GM18951 (cell line): ENCODE data around the gene AFTPH.

Experiments
- POLR2A ChIP-seq: IDR thresholded peaks from 4 replicates; pipeline ENCODE4 v1.6.1; 2011; ENCODE audit warnings: mild to moderate bottlenecking; ENCODE audit not compliant: insufficient read length, insufficient read depth; ENCODE audit errors: extremely low read depth
- in situ Hi-C: fragments of 300-500 bp; cut with MboI; formaldehyde crosslinking; loops from one replicate; pipeline ENCODE4 v1.12.0; 2022; ENCODE audit warnings: low sequenced_read_pairs, mixed read lengths, inconsistent platforms; ENCODE audit not compliant: unreplicated experiment

The AFTPH gene

GRCh38 chr2:64487256-64488049 lies 36.7 kb upstream of the AFTPH start:
- in situ Hi-C loops: loop anchor here (5.0 to 10.0 kb wide), 2 partner anchors 145 to 443 kb away; no protein-coding TSS in a partner anchor
- no peak for TF ChIP-seq POLR2A

- TF ChIP-seq POLR2A: no peak
- in situ Hi-C loops: loop anchor here (5.0 to 10.0 kb wide), 2 partner anchors 146 to 444 kb away; no protein-coding TSS in a partner anchor
Measured at GRCh38 chr2:64488050-64488974, 35.8 kb upstream of the AFTPH start.

GRCh38 chr2:64489081-64489751 lies 34.9 kb upstream of the AFTPH start:
- in situ Hi-C loops: loop anchor here (5.0 to 10.0 kb wide), 2 partner anchors 147 to 444 kb away; no protein-coding TSS in a partner anchor
- no peak for TF ChIP-seq POLR2A

GRCh38 chr2:64491426-64491825 lies 32.7 kb upstream of the AFTPH start:
- no peak for TF ChIP-seq POLR2A
- in situ Hi-C loops: no loop called here

- TF ChIP-seq POLR2A: no peak
- in situ Hi-C loops: no loop called here
Measured at GRCh38 chr2:64492272-64492671, 31.9 kb upstream of the AFTPH start.

- in situ Hi-C loops: no loop called here
- no peak for TF ChIP-seq POLR2A
Measured at GRCh38 chr2:64492821-64493220, 31.3 kb upstream of the AFTPH start.

GRCh38 chr2:64493788-64494187 lies 30.3 kb upstream of the AFTPH start:
- no peak for TF ChIP-seq POLR2A
- in situ Hi-C loops: no loop called here

GRCh38 chr2:64498438-64498837 lies 25.7 kb upstream of the AFTPH start:
- in situ Hi-C loops: no loop called here

GRCh38 chr2:64500549-64500948 lies 23.6 kb upstream of the AFTPH start:
- in situ Hi-C loops: no loop called here

More at GRCh38 chr2:64498438-64498837, 25.7 kb upstream of the AFTPH start:
- no peak for TF ChIP-seq POLR2A

GRCh38 chr2:64501946-64502345 lies 22.2 kb upstream of the AFTPH start:
- no peak for TF ChIP-seq POLR2A
- in situ Hi-C loops: no loop called here

More at GRCh38 chr2:64500549-64500948, 23.6 kb upstream of the AFTPH start:
- no peak for TF ChIP-seq POLR2A

GRCh38 chr2:64502860-64503259 lies 21.3 kb upstream of the AFTPH start:
- in situ Hi-C loops: no loop called here
- TF ChIP-seq POLR2A: no peak

GRCh38 chr2:64504774-64505720 lies 19.1 kb upstream of the AFTPH start:
- in situ Hi-C loops: no loop called here
- TF ChIP-seq POLR2A: no peak
